Osteoblast (primary cell): Measurements from ENCODE around the gene CRADD. TPM values are rescaled to one million over a fixed set of nuclear protein-coding genes. Genes with fewer than 3 reads are reported as not detected.

Source experiments
- DNase-seq: peaks from one replicate; pipeline ENCODE4 v3.0.0; 2011; ENCODE audit warnings: low spot score, mixed read lengths; ENCODE audit not compliant: insufficient read length; ENCODE audit errors: missing footprints
- H2AFZ ChIP-seq: 2 replicates; pipeline ENCODE4 v1.6.0; 2011; ENCODE audit warnings: mild to moderate bottlenecking, low read length
- H3K27ac ChIP-seq: 2 replicates; pipeline ENCODE4 v1.5.1; 2011; ENCODE audit warnings: mild to moderate bottlenecking, low read depth, low read length, moderate library complexity
- H3K27me3 ChIP-seq: 2 replicates; pipeline ENCODE4 v1.6.0; 2012; ENCODE audit warnings: mild to moderate bottlenecking, control low read depth, inconsistent platforms, low read length, moderate library complexity; ENCODE audit not compliant: insufficient read depth
- H3K36me3 ChIP-seq: 2 replicates; pipeline ENCODE4 v1.5.1; 2011; ENCODE audit warnings: mild to moderate bottlenecking, low read length, control low read depth, moderate library complexity; ENCODE audit not compliant: insufficient read depth
- H3K4me1 ChIP-seq: 2 replicates; pipeline ENCODE4 v1.5.1; 2011; ENCODE audit warnings: mild to moderate bottlenecking, low read length, control low read depth, moderate library complexity; ENCODE audit not compliant: insufficient read depth
- H3K4me2 ChIP-seq: 2 replicates; pipeline ENCODE4 v1.6.0; 2011; ENCODE audit warnings: mild to moderate bottlenecking, low read length; ENCODE audit not compliant: insufficient read depth
- H3K4me3 ChIP-seq: fragments of 200-600 bp; sonication (generic); 3 replicates; pipeline ENCODE4 v1.5.1; 2012; ENCODE audit warnings: mild to moderate bottlenecking, low read length, inconsistent platforms; ENCODE audit not compliant: insufficient read depth
- H3K79me2 ChIP-seq: 2 replicates; pipeline ENCODE4 v1.6.0; 2012; ENCODE audit warnings: mild to moderate bottlenecking, low read length, control low read depth, inconsistent platforms; ENCODE audit not compliant: insufficient read depth
- H3K9me3 ChIP-seq: 2 replicates; pipeline ENCODE4 v1.5.1; 2011; ENCODE audit warnings: low read depth, low read length, control low read depth
- H4K20me1 ChIP-seq: 2 replicates; pipeline ENCODE4 v1.6.0; 2012; ENCODE audit warnings: mild to moderate bottlenecking, low read length, control low read depth; ENCODE audit not compliant: insufficient read depth
- CTCF ChIP-seq: IDR thresholded peaks from 2 replicates; pipeline ENCODE4 v1.5.1; 2011; ENCODE audit warnings: mild to moderate bottlenecking, low read depth, low read length, moderate library complexity; ENCODE audit errors: extremely low read depth
- total RNA-seq: library from RNA; depleted of rRNA; stranded (reverse); fragments of >200 nt; gene quantifications from 2 replicates; pipeline ENCODE4 v1.2.3, GENCODE V29; 2012

CRADD gene
- total RNA-seq, 1 donor = 15.6 TPM

DNA sequence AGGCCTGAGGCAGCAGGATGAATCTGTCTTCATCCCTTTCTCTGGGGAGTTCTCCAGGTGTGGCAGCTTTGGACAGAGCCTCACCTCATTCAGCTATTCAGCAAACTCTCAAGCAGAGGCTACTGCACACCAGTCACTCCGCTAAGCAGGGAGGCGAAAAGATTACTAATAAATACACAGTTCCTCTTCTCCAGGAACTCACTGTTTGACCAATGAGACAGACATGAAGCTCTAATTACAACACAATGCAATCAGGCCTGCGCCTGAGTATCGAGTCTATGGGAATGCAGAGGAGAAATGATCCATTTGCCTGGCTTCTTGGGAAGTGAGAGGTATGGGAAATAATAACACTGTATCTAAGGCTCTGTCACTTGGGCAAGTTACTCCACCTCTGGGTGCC lies 178.1 kb downstream of the CRADD start:
- no peaks in the 10 kb centered on the region for H3K9me3 ChIP-seq
- no peaks in the 10 kb centered on the region for H3K79me2 ChIP-seq
- H3K27me3 ChIP-seq = no peaks in the 10 kb centered on the region
- no peaks in the 10 kb centered on the region for H4K20me1 ChIP-seq
- no peaks in the 10 kb centered on the region for H3K4me1 ChIP-seq
- no peaks in the 10 kb centered on the region for H3K36me3 ChIP-seq
- no peak for TF ChIP-seq CTCF
- H3K4me2 ChIP-seq = no peak overlapping the region
- H3K4me3 ChIP-seq = no peak overlapping the region
- DNase-seq = no peak
- H3K27ac ChIP-seq = no peak overlapping the region
- H2AFZ ChIP-seq = no peak overlapping the region

GRCh38 chr12:93856611-93857010 lies 179.4 kb downstream of the CRADD start:
- Histone ChIP-seq H2AFZ (no peak overlapping the region), H3K27ac (no peak overlapping the region), H3K79me2 (no peaks in the 10 kb centered on the region), H3K4me3 (no peak overlapping the region), H4K20me1 (no peaks in the 10 kb centered on the region), H3K4me1 (no peaks in the 10 kb centered on the region), H3K36me3 (no peaks in the 10 kb centered on the region), H3K9me3 (no peaks in the 10 kb centered on the region), H3K27me3 (no peaks in the 10 kb centered on the region), H3K4me2 (no peak overlapping the region)
- no peak for TF ChIP-seq CTCF
- DNase-seq = no peak

DNA sequence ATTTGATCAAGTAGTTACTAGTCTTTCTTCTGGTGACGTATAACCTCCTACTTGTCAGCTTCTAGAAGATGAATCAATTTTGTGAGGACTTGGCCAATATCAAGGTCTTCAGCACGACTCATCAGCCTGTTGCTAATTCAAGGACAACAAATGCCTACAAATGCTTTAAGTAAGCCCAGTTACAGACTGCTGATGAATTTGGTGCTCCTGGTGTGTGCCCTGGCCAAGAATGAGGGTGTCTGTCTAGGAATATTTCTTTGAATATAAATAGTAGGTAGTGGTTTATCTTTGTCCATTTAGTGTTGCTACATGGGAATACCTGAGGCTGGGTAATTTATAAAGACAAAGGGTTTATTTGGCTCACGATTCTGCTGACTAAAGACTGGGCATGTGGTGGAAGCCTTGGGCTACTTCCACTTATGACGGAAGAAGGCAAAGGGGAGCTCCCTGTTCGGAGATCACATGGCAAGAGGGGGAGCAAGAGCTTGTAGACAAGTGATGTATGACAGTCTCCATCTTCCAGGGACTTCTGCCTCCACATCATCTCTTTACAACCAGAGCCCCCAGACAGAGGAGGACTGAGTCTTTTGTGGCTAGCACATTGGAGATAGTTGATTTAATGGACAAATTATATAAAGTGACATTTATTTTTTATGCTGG lies 180.2 kb downstream of the CRADD start:
- no peaks in the 10 kb centered on the region for H3K4me1 ChIP-seq

More for the DNA sequence above, 180.2 kb downstream of the CRADD start:
- H3K79me2 ChIP-seq = no peaks in the 10 kb centered on the region
- H3K4me2 ChIP-seq = no peak overlapping the region
- H3K36me3 ChIP-seq = no peaks in the 10 kb centered on the region
- no peaks in the 10 kb centered on the region for H3K9me3 ChIP-seq
- no peak for TF ChIP-seq CTCF
- no peaks in the 10 kb centered on the region for H3K27me3 ChIP-seq
- H4K20me1 ChIP-seq = no peaks in the 10 kb centered on the region
- H3K4me3 ChIP-seq = no peak overlapping the region
- no peak for DNase-seq
- no peak overlapping the region for H2AFZ ChIP-seq
- H3K27ac ChIP-seq = no peak overlapping the region
